Suprapubic skin (tissue), 4 donors: ENCODE measurements around the gene KLRF2. TPM values are rescaled to one million over a fixed set of nuclear protein-coding genes. Genes with fewer than 3 reads are reported as not detected.

Experiments
- DNase-seq, 2 donors: peaks; one replicate each; pipeline ENCODE4 v3.0.0-alpha.2; 2019; ENCODE audit warnings: low spot score in 2 of 2
- H3K27ac ChIP-seq: fragments of 200-600 bp; sonication (generic); one replicate; pipeline ENCODE4 v1.5.1; 2019
- H3K27me3 ChIP-seq: fragments of 200-600 bp; sonication (generic); one replicate; pipeline ENCODE4 v1.5.1; 2019
- H3K36me3 ChIP-seq: fragments of 200-600 bp; sonication (generic); one replicate; pipeline ENCODE4 v1.5.1; 2019
- H3K4me1 ChIP-seq: fragments of 200-600 bp; sonication (generic); one replicate; pipeline ENCODE4 v1.5.1; 2019
- H3K4me3 ChIP-seq: fragments of 200-600 bp; sonication (generic); one replicate; pipeline ENCODE4 v1.5.1; 2019; ENCODE audit warnings: mild to moderate bottlenecking
- H3K9me3 ChIP-seq: fragments of 200-600 bp; sonication (generic); one replicate; pipeline ENCODE4 v1.5.1; 2019
- EP300 ChIP-seq: sonication (generic); formaldehyde crosslinking; IDR thresholded peaks from one replicate; pipeline ENCODE4 v1.6.1; 2017; ENCODE audit warnings: antibody characterized with exemption
- POLR2A ChIP-seq, 2 donors: fragments of 450-650 bp; IDR thresholded peaks; one replicate each; pipeline ENCODE4 v1.6.1; 2017; ENCODE audit warnings: antibody characterized with exemption in 2 of 2, mild to moderate bottlenecking in 2 of 2, moderate library complexity in 2 of 2
- POLR2AphosphoS5 ChIP-seq, 3 donors: sonication (generic); formaldehyde crosslinking; IDR thresholded peaks; one replicate each; pipeline ENCODE4 v1.6.1; 2017; ENCODE audit warnings: antibody characterized with exemption in 3 of 3
- WGBS: methylation state at CpG from one replicate; pipeline ENCODE4 v1.1.5; 2018; 5-methylcytosine and 5-hydroxymethylcytosine counted together
- total RNA-seq, 4 donors: library from RNA; depleted of rRNA; stranded (reverse); fragments of >200 nt; gene quantifications; one replicate each; pipeline ENCODE4 v1.1.0, GENCODE V29; 2016
- TF ChIP-seq, protein P1 (sequence below), 2 donors: fragments of 200-600 bp in 1 of 2; fragments of 450-650 bp in 1 of 2; sonication (generic) in 1 of 2; IDR thresholded peaks; one replicate each; pipeline ENCODE4 v1.5.1; 2016 to 2019; ENCODE audit warnings: antibody characterized with exemption in 2 of 2, mild to moderate bottlenecking in 1 of 2, moderate library complexity in 1 of 2

The KLRF2 gene
- total RNA-seq, 4 donors from 2014 or later, result not detected

DNA sequence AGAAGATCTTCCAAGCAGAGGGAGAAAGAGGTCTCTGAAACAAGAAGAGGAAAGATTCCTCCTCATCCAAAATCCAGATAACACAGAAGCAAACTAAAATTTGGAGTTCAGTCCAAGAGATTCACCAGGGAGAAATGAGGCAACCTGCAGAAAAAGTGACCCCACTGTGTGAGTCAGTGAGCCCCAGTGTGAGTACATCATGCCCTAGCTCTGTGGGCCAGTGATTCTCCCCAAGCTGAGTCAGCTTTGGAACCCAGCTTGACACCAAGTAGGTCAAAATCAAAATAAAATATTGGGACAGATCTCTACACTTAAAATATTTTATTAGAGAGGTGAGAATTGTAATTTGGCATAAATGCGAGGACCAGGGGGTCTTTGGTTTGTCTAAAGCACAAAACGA lies 29.4 kb upstream of the KLRF2 start:
- peaks cover 9% of the 10 kb centered on the region for H3K9me3 ChIP-seq
- DNase-seq, result no peak
- no peaks in the 10 kb centered on the region for H3K27me3 ChIP-seq
- no peaks in the 10 kb centered on the region for H3K4me1 ChIP-seq
- TF ChIP-seq, protein P1, sequence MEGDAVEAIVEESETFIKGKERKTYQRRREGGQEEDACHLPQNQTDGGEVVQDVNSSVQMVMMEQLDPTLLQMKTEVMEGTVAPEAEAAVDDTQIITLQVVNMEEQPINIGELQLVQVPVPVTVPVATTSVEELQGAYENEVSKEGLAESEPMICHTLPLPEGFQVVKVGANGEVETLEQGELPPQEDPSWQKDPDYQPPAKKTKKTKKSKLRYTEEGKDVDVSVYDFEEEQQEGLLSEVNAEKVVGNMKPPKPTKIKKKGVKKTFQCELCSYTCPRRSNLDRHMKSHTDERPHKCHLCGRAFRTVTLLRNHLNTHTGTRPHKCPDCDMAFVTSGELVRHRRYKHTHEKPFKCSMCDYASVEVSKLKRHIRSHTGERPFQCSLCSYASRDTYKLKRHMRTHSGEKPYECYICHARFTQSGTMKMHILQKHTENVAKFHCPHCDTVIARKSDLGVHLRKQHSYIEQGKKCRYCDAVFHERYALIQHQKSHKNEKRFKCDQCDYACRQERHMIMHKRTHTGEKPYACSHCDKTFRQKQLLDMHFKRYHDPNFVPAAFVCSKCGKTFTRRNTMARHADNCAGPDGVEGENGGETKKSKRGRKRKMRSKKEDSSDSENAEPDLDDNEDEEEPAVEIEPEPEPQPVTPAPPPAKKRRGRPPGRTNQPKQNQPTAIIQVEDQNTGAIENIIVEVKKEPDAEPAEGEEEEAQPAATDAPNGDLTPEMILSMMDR (IDR thresholded peaks at IDR 0.05), result no peak
- TF ChIP-seq EP300, result no peak
- TF ChIP-seq POLR2A (IDR thresholded peaks at IDR 0.05), result no peak
- TF ChIP-seq POLR2AphosphoS5 (IDR thresholded peaks at IDR 0.05), result no peak
- peaks cover 31% of the 10 kb centered on the region for H3K36me3 ChIP-seq
- WGBS, result 86% methylated on average over 2 of the region's 2 CpGs
- no peak overlapping the region for H3K4me3 ChIP-seq
- H3K27ac ChIP-seq, result no peak overlapping the region

DNA sequence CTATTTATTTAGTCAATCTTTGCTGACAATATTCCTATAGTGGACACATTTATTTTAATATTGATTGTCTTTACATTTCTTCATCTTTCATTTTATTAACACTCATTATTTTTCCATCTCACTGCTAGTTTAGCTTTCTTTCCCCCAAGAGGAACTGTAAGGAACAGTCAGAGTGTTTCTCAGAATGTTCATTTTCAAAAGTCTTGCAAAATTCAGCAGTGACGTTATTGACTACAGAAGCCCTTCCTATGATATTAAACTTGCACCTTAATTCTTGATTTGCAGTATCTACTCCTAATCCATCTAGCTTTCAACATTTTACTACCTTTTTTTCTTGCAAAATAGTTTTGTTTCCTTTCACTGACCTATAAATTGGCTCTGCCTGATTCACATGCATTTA lies 25.1 kb upstream of the KLRF2 start:
- Histone ChIP-seq H3K4me1 (no peaks in the 10 kb centered on the region), H3K4me3 (no peak overlapping the region), H3K9me3 (no peaks in the 10 kb centered on the region), H3K36me3 (peaks cover 37% of the 10 kb centered on the region), H3K27me3 (no peaks in the 10 kb centered on the region), H3K27ac (no peak overlapping the region)
- DNase-seq, result no peak
- TF ChIP-seq POLR2A (IDR thresholded peaks at IDR 0.05), result no peak
- no peak for TF ChIP-seq POLR2AphosphoS5 (IDR thresholded peaks at IDR 0.05)
- no peak for TF ChIP-seq EP300
- TF ChIP-seq, protein P1 (IDR thresholded peaks at IDR 0.05), result no peak
- 89% methylated on average over 1 of the region's 1 CpG for WGBS

DNA sequence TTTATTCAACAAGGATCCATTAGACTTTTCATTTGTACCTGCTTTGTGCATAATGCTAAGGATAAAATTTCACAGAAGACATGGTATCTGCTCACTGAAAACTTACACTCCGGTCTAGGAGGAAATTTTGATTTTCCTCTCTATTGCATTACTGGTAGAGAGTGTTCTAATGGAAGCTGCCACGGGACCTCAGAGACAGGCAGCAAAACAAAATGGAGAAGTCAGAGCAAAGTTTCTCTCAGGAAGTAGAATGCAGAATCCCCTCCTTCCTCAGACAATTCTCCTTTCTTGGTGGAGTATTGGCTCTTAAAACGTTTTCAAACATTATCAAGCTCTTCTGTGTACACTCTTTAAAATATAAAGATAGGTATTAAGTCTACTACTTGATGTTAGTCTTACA lies 24.4 kb upstream of the KLRF2 start:
- H3K27me3 ChIP-seq, result no peaks in the 10 kb centered on the region
- TF ChIP-seq EP300 (no peak), POLR2AphosphoS5 (IDR thresholded peaks at IDR 0.05) (no peak), POLR2A (IDR thresholded peaks at IDR 0.05) (no peak)
- TF ChIP-seq, protein P1 (IDR thresholded peaks at IDR 0.05), result no peak
- H3K36me3 ChIP-seq, result peaks cover 34% of the 10 kb centered on the region
- H3K27ac ChIP-seq, result no peak overlapping the region
- DNase-seq, result no peak
- no peaks in the 10 kb centered on the region for H3K4me1 ChIP-seq
- H3K9me3 ChIP-seq, result no peaks in the 10 kb centered on the region
- WGBS, result 68% methylated on average over 3 of the region's 3 CpGs
- H3K4me3 ChIP-seq, result no peak overlapping the region

DNA sequence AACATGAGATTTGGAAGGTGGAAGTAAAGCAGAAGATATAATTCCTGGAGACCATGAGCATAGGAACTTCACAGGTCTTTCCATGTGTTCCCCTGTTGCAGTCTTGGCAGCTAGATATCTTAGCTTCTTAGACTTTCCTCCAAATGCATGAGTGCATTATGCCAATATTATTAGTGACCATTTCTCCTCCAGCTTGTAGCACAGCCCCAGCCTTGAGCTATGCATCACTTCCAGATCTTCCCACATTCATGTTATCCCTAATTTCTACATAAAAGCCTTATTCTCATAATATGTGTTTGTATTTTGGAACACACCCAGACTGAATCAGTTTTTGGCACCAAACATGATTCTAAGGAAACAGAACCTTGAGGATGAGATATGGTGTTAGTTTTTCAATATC lies 23.2 kb upstream of the KLRF2 start:
- Histone ChIP-seq H3K27me3 (no peaks in the 10 kb centered on the region), H3K4me1 (no peaks in the 10 kb centered on the region), H3K9me3 (no peaks in the 10 kb centered on the region), H3K4me3 (no peak overlapping the region), H3K36me3 (peaks cover 23% of the 10 kb centered on the region), H3K27ac (no peak overlapping the region)
- DNase-seq, result no peak
- TF ChIP-seq EP300 (no peak), POLR2AphosphoS5 (IDR thresholded peaks at IDR 0.05) (no peak), POLR2A (IDR thresholded peaks at IDR 0.05) (no peak)
- TF ChIP-seq, protein P1 (IDR thresholded peaks at IDR 0.05), result no peak

DNA sequence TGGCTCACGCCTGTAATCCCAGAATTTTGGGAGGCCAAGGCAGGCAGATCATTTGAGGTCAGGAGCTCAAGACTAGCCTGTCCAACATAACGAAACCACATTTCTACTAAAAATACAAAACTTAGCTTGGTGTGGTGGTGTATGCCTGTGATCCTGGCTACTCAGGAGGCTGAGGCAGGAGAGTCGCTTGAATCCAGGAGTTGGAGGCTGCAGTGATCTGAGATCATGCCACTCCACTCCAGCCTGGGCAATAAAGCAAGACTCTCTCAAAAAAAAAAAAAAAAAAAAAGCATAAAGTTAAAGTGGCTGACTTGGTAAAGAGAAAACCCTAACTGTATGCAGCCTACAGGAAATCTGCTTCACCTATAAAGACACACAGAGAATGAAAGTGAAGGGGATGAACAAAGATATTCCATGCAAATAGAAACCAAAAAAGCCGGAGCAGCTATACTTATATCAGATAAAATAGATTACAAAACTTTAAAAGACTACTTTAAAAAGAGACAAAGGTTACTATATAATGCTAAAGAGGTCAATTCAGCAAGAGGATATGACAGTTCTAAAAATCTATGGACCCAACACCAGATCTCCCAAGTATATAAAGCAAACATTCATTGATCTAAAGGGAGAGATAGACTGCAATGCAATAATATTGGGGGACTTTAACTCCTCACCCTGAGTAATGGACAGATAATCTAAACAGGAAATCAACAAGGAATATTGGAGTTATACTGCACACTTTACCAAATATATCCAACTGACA lies 16.2 kb upstream of the KLRF2 start:
- peak overlapping the region; percentile 48 for H3K4me3 ChIP-seq

More for the DNA sequence above, 16.2 kb upstream of the KLRF2 start:
- no peaks in the 10 kb centered on the region for H3K27me3 ChIP-seq
- no peak for TF ChIP-seq POLR2AphosphoS5 (IDR thresholded peaks at IDR 0.05)
- TF ChIP-seq EP300, result no peak
- no peak for TF ChIP-seq POLR2A (IDR thresholded peaks at IDR 0.05)
- TF ChIP-seq, protein P1 (IDR thresholded peaks at IDR 0.05), result no peak
- H3K9me3 ChIP-seq, result no peaks in the 10 kb centered on the region
- DNase-seq, result no peak
- H3K36me3 ChIP-seq, result no peaks in the 10 kb centered on the region
- H3K4me1 ChIP-seq, result peaks cover 2% of the 10 kb centered on the region
- 55% methylated on average over 4 of the region's 4 CpGs for WGBS
- peak overlapping the region; percentile 3 for H3K27ac ChIP-seq
